D721Med (cell line): ENCODE results near the gene CDK2AP2.

Experiments
- DNase-seq: peaks from one replicate; pipeline ENCODE4 v3.0.0; 2011; ENCODE audit warnings: low spot score; ENCODE audit not compliant: insufficient read length
- FAIRE-seq: peaks from 2 replicates; lab custom pipeline; 2011; peaks lifted over from hg19 to GRCh38; lab: Jason Lieb, UNC
- CTCF ChIP-seq: IDR thresholded peaks from 2 replicates; pipeline ENCODE4 v1.5.1; 2012; ENCODE audit warnings: mild to moderate bottlenecking, control low read depth; ENCODE audit not compliant: insufficient read depth; ENCODE audit errors: missing control alignments

Gene CDK2AP2

DNA sequence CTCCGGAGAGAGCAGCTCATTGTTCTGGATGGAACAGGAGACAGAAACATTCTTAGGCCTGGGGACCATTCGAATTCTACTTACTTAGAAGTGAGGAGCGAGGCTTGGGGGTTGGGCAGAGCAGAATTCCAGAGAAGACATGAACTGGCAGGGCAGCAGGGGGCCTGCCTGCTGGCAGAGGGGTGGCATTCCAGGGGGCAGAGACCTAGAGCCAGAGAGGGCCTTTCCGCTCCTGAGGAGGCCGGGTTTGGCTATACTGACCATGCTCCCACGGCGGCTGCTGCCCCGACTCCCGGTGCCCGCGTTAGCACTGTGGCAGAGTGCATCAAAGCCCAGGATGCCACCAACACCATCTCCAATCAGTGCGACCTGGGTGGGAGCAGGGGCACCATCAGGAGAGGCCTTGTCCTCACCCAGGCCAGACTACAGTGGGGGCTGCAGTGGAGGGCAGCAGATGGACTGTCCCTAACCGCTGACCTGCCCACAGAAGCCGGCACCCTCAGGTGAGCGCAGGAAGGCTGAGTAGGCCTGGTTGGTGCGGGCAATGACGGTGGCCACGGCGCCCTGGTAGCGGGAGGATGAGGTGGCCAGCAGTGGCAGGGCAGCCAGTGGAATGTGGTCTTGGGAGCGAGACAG is 10.2 kb downstream of the CDK2AP2 start:
- no peak for TF ChIP-seq CTCF
- DNase-seq: no peak
- FAIRE-seq: no peak

GRCh38 chr11:67496113-67496512 is 11.8 kb downstream of the CDK2AP2 start:
- FAIRE-seq (no peak), DNase-seq (peak; percentile 19)
- TF ChIP-seq CTCF: no peak

DNA sequence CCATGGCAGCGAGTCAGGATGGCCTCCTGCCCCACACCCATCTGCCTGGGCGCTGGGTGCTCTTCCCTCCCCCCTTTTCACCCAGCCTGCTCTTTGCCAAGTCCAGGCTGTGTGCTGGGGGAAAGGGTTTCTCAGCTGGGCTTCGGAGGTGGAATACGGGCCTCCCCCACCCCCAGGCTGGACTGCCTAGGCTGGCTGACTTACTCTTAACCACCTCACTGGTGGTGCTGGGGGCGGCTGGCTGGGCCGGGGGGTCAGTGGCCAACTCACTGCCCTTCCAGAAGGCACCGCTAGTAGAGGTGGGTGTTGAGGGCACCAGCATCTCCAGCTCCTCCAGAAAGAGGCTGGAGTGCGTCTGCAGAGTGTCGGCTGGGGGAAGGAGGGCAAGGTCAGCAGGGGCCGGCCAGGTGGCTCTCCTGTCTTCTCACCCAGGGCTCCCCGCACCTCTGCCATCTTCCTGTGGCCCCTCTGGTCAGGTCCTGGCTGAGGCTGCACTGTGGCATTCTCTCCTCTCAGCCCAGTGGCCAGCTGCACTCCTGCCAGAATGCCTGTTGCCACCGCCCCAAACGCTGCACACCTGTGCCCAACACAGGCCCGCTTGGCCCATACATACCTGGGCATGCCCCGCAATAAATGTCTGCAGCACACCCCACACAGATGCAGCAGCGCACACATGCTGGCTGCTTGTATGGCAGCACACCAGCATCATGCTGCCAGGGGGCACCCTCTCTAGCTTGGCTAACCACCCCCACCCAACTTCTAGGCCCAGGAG is 12.5 kb downstream of the CDK2AP2 start:
- FAIRE-seq (no peak), DNase-seq (peak; percentile 21)
- TF ChIP-seq CTCF: no peak

DNA sequence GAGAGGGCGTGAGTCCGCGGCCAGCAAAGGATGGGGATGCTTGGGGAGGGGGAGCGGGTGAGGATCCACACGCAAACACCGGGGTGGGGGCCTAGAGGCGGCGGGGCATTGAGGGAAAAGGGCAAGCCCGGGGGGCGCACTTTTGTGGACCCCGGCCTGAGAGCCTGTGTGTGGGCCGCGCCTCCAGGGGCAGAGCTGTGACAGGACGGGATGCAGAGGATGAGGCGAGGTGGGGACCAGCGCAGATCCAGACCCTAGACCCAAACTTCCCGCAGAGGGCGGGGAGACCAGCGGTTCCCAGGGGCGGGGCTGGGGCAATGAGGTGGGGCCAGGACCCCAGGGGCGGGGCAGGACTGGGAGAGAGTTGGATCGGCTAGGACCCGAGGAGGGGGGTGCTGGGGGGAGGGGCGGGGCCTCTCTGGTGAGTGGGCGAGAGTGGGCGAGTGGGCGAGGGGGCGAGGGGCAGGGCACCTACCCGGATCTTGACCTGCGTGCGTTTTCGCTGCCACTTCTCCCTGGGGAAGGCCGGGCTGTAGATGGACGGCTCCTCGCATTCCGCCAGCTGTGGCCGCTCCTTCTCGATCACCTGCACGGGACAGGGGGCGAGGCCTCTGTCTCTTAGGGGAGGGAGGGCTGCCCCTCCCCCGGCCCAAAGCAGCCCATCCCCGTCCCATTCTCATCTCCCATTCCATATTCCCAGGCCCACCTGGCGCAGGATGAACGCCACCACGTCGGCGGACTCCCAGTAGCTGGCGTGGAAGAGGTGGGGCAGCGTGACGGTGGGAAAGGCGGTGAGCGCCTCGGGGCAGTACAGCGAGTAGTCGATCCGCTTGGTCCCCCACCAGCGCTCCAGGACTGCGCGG is 13.4 kb downstream of the CDK2AP2 start:
- no peak for FAIRE-seq
- TF ChIP-seq CTCF: no peak
- DNase-seq: peak; percentile 11

DNA sequence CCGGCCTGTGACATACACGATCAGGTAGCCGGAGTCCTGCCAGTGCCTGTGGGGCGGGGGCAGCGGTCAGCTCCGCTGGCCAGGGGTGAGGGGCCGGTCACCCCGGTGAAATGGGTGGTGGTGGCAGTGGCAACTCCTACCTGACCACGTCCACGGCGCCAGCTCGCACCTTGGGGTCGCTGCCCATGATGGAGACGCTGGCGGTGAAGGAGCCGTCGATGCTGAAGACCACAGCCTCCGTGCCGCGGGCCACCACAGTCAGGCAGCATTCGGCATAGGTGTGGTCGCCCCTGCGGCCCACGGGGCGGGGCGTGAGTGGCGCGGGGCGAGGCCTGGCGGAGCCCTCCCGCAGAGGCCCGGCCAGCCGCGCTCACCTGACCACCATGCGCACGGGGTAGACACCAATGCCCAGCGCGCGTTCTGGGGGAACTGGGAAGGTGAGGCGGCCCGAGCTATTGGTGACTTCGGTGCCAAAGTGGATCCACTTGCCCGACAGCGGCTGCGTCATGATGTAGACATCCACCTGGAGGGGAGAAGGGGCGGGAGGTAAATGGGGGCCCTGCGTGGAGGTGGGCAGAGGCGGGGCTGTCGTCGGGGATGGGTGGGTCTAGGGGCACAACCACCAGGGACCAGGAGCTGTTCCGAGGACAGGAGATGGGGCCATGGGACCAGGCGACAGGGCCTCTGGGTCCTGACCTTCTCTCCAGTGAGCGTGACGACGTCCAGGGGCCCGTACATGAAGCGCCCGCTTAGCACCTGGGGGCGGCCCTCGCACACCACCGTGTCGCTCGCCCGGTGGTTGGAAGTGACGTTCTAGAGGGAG is 14.2 kb downstream of the CDK2AP2 start:
- FAIRE-seq (no peak), DNase-seq (no peak)
- no peak for TF ChIP-seq CTCF

DNA sequence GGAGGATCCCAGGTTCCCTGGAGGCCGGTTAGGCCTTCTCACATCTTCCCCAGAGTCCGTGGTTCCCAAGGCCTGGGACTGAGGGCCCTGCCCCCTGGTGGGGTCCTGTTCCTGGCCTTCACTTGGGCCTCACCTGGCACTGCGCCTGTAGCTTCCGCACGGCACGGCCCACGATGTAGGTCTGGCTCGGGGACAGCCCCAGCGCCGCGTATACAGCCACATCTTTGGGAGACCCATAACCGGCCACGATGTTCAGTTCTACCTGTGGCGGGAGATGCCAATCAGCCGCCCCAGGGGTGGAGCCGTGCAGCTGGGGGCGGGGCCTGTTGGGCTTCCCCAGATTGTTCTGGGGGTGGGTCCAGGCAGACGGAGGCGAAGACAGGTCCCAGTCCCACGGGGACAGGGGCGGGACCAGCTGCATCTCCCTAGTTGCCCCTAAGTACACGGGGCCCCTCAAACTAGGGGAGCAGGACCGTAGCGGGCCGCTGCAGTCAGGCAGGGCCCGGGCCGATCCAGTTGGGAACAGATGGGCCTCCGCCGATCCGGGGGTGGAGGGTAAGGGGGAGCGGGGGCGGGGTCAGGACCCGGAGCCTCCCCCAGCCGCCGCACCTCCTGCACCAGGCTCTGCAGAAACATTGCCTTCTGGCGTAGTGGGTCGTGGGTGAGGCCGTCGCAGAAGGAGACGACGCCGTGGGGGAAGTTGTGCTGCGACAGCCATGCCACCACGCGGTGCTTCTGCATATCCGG is 15.0 kb downstream of the CDK2AP2 start:
- no peak for TF ChIP-seq CTCF
- no peak for FAIRE-seq
- peak; percentile 23 for DNase-seq
